Measurements from ENCODE around the gene INPPL1. TPM values are rescaled to one million over a fixed set of nuclear protein-coding genes. Genes with fewer than 3 reads are reported as not detected.

Gene INPPL1
- total RNA-seq, 1 donor from 2014 or later, result 31.3 TPM

- DNase-seq (ENCODE audit: low read depth in 2 of 2), result no peak
Observed at GRCh38 chr11:72209101-72209500, 15.5 kb upstream of the INPPL1 start.

DNA sequence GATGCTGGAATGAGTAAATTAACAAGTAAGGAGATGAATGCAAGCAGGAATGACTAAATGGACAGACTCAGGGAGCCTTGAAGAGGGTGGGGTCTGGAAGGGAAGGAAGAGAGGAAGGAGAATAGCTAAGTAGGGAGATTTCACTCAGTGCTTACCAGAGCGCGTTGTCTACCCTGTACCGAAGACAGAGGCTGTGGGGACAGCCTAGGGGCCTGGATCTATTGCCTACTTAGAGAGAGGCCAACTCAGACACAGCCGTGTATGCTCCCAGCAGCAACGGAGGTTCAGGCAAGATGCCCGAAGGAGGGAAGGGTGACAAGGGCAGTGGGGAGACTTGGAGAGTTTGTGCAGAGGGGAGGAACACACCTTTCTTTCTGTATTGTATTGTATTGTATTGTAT is 7.9 kb upstream of the INPPL1 start, which contains the start of gene FOLR2:
Gene FOLR2, plus strand, starts transcription at position 157 of the 400 bp plus-strand sequence. CDS start 1,791 bp downstream, outside the sequence.
- no peak for DNase-seq (ENCODE audit: low read depth in 2 of 2)

DNA sequence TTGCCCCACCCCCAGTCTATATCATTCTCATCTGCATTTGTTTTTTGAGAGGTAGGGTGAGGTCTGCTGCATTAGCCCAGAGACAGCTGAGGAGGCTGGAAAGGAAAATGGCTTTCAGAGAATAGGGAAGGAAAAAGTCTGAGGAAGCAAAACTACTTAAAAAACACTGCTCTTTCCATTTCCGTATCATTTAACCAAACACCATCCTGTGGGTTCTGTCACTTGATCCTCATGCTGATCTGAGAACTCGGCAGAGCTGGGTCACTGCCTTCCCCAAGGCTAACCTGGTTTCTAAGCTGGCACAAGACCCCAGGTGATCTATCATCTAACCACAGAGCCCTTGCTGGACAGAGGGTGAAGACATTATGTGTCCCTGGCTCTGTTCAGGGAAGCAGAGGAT is 6.7 kb upstream of the INPPL1 start:
- no peak for DNase-seq (ENCODE audit: low read depth in 2 of 2)

DNA sequence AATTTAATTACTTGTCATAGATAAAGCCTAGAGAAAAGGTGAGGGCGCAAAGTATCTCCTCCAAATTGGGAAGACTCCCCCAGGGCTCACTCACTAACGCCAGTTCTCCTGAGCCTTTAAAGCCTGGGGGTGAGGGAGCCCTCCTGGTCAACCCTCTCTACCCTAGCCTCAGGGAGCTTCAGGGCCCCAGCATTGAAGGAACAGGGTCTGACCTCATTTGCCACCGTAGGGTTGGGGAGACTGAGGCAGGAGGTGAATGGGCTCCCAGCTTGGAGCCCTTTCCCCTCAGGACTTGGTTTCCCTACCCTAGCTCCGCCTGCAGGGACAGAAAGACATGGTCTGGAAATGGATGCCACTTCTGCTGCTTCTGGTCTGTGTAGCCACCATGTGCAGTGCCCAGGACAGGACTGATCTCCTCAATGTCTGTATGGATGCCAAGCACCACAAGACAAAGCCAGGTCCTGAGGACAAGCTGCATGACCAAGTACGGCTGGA is 6.3 kb upstream of the INPPL1 start:
- DNase-seq (ENCODE audit: low read depth in 2 of 2), result no peak

DNA sequence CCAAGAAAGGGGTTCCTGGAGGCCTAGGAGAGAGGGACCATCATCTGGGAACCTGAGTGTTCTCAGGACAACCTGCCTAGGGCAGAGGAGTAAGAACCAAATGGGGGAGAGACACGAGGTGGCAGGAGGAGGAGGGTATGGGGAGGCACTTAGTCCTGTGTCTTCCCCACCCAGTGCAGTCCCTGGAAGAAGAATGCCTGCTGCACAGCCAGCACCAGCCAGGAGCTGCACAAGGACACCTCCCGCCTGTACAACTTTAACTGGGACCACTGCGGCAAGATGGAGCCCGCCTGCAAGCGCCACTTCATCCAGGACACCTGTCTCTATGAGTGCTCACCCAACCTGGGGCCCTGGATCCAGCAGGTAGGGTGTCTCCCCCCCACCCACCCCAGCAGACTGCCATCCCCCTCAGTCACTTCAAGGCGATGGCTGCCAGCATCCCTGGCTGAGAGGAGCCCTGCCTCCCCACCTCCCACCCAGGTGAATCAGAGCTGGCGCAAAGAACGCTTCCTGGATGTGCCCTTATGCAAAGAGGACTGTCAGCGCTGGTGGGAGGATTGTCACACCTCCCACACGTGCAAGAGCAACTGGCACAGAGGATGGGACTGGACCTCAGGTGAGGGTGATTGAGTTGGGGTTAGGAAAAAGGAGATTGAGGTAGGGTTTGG is 3.7 kb upstream of the INPPL1 start:
- no peak for DNase-seq (ENCODE audit: low read depth in 2 of 2)

DNA sequence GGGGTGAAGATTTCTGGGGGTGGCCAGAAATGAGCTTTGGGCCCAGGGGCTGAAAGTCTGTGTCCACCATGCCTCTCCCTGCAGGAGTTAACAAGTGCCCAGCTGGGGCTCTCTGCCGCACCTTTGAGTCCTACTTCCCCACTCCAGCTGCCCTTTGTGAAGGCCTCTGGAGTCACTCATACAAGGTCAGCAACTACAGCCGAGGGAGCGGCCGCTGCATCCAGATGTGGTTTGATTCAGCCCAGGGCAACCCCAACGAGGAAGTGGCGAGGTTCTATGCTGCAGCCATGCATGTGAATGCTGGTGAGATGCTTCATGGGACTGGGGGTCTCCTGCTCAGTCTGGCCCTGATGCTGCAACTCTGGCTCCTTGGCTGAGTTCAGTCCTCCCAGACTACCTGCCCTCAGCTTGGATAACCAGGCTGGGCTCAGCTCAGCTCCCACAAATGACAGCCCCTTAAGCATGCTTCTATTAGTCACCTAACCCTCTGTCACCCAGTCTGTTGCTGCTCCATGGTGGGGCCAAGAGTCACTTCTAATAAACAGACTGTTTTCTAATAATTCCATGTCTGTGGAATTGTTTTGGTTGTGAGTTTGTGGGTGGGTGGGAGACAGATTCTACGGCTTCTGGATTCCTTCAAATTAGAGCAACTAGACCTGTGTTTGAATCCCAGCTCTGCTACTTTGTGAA is 3.0 kb upstream of the INPPL1 start:
- DNase-seq (ENCODE audit: low read depth in 2 of 2), result no peak

- DNase-seq (ENCODE audit: low read depth in 2 of 2), result no peak
Observed at GRCh38 chr11:72222106-72222891, 2.3 kb upstream of the INPPL1 start.

DNA sequence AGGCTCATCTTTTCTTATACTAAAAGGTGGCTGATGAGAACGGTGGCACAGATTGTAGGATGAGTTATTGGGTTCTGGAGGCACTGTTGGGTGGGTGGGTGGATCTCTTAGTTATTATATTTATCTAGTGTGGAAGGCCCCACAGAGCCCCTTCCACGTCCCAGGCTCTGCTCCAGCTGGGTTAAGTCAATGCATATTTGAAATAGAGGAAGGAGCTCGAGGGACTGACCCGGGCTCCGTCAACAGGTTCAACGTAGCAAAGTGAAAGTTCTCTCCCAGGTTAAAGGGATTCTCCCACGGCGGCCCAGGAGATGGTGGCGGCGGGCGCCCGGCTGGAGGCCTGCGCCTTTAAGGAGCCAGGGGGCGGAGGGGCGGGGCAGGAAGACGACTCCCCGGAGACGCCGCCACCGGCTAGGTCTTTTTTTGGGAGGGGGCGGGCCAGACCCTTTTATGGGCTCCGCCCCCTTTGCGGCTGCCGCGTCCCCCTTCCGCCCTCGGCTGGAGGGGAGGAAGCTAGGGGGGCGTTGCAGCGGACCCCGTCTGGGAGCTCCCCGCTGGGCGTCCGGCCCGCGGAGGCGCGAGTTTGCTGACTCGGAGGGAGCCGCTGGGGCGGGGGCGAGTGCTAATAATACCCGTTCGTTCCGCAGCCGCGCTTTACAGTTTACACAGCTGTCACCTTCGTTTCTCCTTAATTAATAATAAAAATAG is 1.5 kb upstream of the INPPL1 start:
- DNase-seq (ENCODE audit: low read depth in 2 of 2), result peak; percentile 29 to 90

DNA sequence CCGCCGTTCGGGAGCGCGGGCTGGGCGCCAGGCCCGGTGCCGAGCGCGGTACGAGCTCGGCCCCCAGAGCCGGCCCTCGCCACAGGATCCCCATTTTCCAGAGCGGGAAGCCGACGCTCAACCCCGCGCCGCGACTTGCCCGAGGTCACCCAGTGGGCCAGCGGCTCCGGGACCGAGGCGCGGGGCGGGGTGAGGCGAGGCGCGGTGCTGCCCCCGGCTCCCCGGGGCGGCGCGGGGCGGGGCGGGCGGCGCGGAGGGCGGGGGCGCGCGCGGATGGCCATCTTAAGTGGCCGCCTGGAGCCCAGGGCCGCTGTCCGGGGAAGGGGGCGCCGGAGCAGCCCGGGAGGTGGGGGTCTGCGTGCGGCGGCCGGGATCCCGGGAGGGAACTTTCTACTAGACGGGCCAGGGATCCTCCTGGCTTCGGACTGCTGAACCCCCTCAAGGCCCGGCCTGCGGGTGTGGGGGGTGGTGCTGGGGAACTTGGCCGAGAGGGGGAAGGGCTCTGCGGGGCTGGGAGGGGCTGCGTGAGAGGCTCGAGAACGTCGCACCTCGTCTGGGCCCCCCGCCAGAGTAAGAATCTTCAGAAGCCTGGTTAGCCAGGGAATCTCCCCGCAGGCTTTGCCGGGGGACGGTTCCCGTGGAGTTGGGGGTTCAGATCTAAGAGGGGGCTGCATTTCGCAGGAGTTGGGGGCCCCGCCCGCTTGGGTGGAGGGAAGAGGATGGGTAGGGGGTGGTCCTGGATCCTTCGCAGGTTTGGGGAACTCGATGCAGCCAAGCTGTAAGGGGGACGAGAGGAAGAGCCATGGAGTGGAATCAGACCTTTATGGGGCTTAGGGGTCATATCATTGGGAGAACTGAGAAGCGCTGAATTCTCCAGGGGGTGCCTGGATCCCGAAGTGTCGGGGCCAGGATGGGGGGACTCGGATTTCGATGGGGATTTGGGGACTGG is 678 bp upstream of the INPPL1 start:
- peak in 1 of 2 donors; percentile 60 for DNase-seq (ENCODE audit: low read depth in 2 of 2)

DNA sequence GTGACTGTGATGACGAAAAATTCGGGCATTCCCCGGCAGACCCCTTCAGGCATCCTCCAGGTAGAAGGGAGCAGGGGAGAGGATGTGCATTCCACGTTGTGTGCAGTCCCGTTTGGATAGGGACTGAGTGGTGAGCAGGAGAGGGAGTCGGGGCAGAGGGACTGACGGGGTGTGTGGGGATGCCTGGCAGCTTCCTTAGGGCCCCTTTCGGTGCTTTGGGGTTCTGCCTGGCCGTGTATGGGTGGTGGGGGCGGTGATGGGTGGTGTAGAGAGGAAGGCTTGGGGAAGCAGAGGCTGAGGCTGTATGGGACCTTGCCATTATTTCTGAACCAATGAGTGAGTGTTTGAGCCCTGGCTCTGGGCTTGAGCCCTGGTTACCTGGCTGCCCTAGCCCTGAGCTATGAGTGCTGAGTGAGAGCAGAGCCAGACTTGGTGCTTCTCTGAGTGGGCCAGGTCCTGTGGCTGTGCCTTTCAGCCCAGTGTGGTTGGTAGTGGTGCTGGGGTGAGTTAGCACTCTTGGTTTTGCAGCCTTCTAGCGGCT is 914 bp downstream of the INPPL1 start:
- no peak for DNase-seq (ENCODE audit: low read depth in 2 of 2)

GRCh38 chr11:72226701-72227100 is 2.1 kb downstream of the INPPL1 start:
- DNase-seq (ENCODE audit: low read depth in 2 of 2), result no peak

GRCh38 chr11:72227316-72228228 is 3.0 kb downstream of the INPPL1 start:
- DNase-seq (ENCODE audit: low read depth in 2 of 2), result no peak

DNA sequence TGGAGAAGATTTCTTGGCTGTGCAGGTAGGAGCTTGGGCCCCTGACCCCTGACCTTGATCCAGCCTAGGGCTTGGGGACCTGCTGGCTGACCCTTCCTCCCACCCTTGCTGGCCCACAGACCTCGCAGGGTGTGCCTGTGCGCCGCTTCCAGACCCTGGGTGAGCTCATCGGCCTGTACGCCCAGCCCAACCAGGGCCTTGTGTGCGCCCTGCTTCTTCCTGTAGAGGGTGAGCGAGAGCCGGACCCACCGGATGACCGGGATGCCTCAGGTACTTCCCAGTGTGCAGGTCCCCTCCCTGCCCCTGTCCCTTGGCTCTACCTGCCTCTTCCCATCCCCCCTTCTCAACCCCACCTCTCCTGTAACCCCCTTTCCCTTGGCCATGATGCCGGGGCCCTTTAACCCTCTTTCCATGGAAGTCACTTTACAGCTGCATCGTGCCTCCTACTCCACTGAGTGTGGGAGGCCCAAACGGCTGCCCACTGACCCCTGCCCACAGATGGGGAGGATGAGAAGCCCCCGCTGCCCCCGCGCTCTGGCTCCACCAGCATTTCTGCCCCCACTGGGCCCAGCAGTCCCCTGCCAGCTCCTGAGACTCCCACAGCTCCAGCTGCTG is 3.8 kb downstream of the INPPL1 start:
- DNase-seq (ENCODE audit: low read depth in 2 of 2), result no peak

DNA sequence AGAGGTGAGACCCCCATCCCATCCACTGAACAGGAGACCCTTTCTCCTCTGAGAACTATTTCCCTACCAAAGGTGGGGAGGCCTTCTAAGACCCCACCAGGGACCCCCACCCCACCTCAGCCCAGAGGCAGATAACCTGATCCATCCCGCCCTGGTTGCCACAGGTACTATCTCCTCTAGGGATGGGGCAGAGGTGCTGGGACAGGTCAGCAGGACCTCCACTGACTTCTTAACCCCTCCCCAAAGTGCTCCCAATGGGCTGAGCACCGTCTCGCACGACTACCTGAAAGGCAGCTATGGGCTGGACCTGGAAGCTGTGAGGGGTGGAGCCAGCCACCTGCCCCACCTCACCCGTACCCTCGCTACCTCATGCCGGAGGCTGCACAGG is 4.3 kb downstream of the INPPL1 start:
- no peak for DNase-seq (ENCODE audit: low read depth in 2 of 2)

- DNase-seq (ENCODE audit: low read depth in 2 of 2), result no peak
Observed at GRCh38 chr11:72229336-72229924, 4.9 kb downstream of the INPPL1 start.

DNA sequence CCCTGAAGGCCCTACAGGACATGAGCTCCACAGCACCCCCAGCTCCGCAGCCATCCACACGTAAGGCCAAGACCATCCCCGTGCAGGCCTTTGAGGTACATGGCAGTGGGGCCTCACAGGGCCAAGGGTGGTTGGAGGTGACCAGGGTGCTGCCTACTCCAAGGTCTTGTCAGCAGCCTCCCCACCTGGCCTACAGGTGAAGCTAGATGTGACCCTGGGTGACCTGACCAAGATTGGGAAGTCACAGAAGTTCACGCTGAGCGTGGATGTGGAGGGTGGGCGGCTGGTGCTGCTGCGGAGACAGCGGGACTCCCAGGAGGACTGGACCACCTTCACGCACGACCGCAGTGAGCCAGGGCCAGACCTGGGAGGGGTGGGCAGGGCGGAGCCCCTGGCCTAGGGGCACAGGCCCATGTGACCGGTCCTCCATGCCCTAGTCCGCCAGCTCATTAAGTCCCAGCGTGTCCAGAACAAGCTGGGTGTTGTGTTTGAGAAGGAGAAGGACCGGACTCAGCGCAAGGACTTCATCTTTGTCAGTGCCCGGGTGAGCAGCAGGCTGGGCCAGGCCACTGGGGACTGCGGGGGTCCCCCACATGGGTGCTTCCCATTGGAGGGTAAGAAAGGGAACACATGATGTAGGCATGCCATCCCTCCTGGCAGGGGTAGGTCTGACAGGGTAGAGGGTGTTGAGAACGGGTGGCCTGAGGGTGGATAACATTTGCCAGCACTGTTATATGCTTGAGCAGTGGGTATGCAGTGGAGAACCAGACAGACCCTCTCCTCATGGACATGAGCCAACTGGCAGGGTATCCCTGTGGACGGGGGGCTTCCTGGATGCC is 5.6 kb downstream of the INPPL1 start:
- no peak for DNase-seq (ENCODE audit: low read depth in 2 of 2)

DNA sequence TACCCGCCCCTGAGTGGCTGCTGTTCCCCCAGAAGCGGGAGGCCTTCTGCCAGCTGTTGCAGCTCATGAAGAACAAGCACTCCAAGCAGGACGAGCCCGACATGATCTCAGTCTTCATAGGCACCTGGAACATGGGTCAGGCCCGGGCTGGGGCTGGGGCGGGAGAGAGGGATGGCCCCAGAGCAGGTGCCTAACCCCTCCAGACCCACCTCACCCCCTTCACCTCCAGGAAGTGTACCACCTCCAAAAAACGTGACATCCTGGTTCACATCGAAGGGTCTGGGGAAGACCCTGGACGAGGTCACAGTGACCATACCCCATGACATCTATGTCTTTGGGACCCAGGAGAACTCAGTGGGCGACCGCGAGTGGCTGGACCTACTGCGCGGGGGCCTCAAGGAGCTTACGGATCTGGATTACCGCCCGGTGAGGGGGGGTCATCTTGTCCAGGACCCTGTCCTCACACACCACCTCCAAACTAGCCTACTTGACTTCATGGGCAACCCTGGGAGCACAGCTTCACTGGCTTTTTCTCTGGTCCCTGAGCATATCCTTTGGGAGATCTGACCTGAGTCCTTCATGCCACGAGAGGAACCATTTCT is 6.3 kb downstream of the INPPL1 start:
- DNase-seq (ENCODE audit: low read depth in 2 of 2), result no peak
